ENCODE data around the gene WNK1. TPM values are rescaled to one million over a fixed set of nuclear protein-coding genes. Genes with fewer than 3 reads are reported as not detected.

Gene WNK1
- total and polyA plus RNA-seq, 2 of the 8 experiments (the other 6 are each of a cell fraction or from before 2014, with no cell fraction given): 88.2 to 157 TPM

- Histone ChIP-seq H3K23ac (ENCODE audit: insufficient read length) (no peak overlapping the region), H3K56ac (replicated peaks; ENCODE audit: insufficient read length, low read depth, low read length) (no peak overlapping the region), H3K4me3 (ENCODE audit: extremely low read depth in 1 of 4, insufficient read depth in 2 of 4, low read depth in 3 of 4, low read length in 4 of 4) (no peak overlapping the region), H4K8ac (ENCODE audit: extremely low read depth, insufficient read depth, low read length) (no peak overlapping the region), H4K5ac (ENCODE audit: insufficient read length, low read depth, low read length) (no peak overlapping the region), H3K36me3 (ENCODE audit: control insufficient read depth in 2 of 4, insufficient read depth in 4 of 4, low read length in 3 of 4) (peaks cover 0 to 11% (median 0%) of the 10 kb centered on the region in 4 experiments; a peak in 1 of 8 replicates), H3K27ac (ENCODE audit: low read depth, low read length) (no peak overlapping the region), H3K4me1 (replicated peaks in 1 of 4; ENCODE audit: control insufficient read depth in 3 of 4, insufficient read depth in 4 of 4, low read length in 3 of 4) (no peaks in the 10 kb centered on the region), H2AFZ (ENCODE audit: low read length) (no peak overlapping the region), H3K18ac (ENCODE audit: extremely low read depth, low read length) (no peak overlapping the region), H3K9ac (replicated peaks in 1 of 4; ENCODE audit: extremely low read depth in 1 of 4, low read depth in 3 of 4, low read length in 3 of 4) (no peak overlapping the region), H2BK120ac (replicated peaks; ENCODE audit: low read depth, low read length) (no peak overlapping the region), H2AK5ac (ENCODE audit: low read depth, low read length) (no peak overlapping the region), H3K23me2 (ENCODE audit: low read depth, low read length) (no peaks in the 10 kb centered on the region), H4K91ac (replicated peaks; ENCODE audit: insufficient read length, low read length) (no peak overlapping the region), H3K14ac (ENCODE audit: insufficient read length) (no peak overlapping the region), H3K79me2 (ENCODE audit: control insufficient read depth in 1 of 2, insufficient read depth in 2 of 2, low read length in 2 of 2) (0 out of 4 replicates have a peak, but pooled peaks cover 0 to 2% of the 10 kb centered on the region in 2 experiments), H3K9me3 (ENCODE audit: insufficient read depth in 2 of 2, low read depth in 1 of 2, low read length in 1 of 2) (no peaks in the 10 kb centered on the region), H3K27me3 (replicated peaks in 1 of 4; ENCODE audit: control insufficient read depth in 3 of 4, extremely low read depth in 1 of 4, insufficient read depth in 3 of 4, low read length in 3 of 4) (peaks cover 0 to 1% (median 0%) of the 10 kb centered on the region in 4 experiments; a peak in 1 of 7 replicates), H2BK15ac (ENCODE audit: low read length) (no peak overlapping the region), H2BK20ac (ENCODE audit: low read length) (no peak overlapping the region), H4K20me1 (replicated peaks in 1 of 2; ENCODE audit: control insufficient read depth in 1 of 2, insufficient read depth in 2 of 2, low read length in 2 of 2) (no peaks in the 10 kb centered on the region), H3K79me1 (ENCODE audit: low read depth, low read length) (no peaks in the 10 kb centered on the region), H3K4ac (replicated peaks; ENCODE audit: insufficient read length, low read depth, low read length) (no peak overlapping the region), H2BK12ac (ENCODE audit: low read depth, low read length) (no peak overlapping the region), H3K4me2 (ENCODE audit: insufficient read depth in 1 of 2, low read depth in 2 of 2, low read length in 2 of 2) (no peak overlapping the region), H2BK5ac (ENCODE audit: low read depth, low read length) (no peak overlapping the region)
- 84% methylated on average over 6 of the region's 6 CpGs; no CpG with 5 or more reads in 1 of the 2 experiments for WGBS, 2 experiments (ENCODE audit: extremely low coverage in 1 of 2, insufficient coverage in 1 of 2, insufficient read length in 1 of 2, insufficient replicate concordance in 2 of 2, low coverage in 1 of 2, low lambda C conversion rate in 2 of 2, missing lambda C conversion rate in 1 of 2)
- DNase-seq (ENCODE audit: low read depth in 1 of 2, low spot score in 2 of 2) (no peak), FAIRE-seq (no peak)
- ChIA-PET CTCF (ENCODE audit: partially characterized antibody) (no interaction called here), POLR2A (ENCODE audit: partially characterized antibody) (no interaction called here)
- TF ChIP-seq BRCA1 (IDR thresholded peaks at IDR 0.05; ENCODE audit: low read depth, low read length) (no peak), RAD21 (IDR thresholded peaks at IDR 0.05 in 1 of 2, conservative IDR thresholded peaks at IDR 0.05 in 1 of 2; ENCODE audit: low read depth in 2 of 2, low read length in 2 of 2) (no peak), NANOG (IDR thresholded peaks at IDR 0.05; ENCODE audit: insufficient read depth, low read depth, low read length, poor library complexity, severe bottlenecking) (no peak), CHD2 (IDR thresholded peaks at IDR 0.05; ENCODE audit: low read length) (no peak), SP1 (IDR thresholded peaks at IDR 0.05; ENCODE audit: low read depth, low read length) (no peak), CBX8 (IDR thresholded peaks at IDR 0.05; ENCODE audit: borderline replicate concordance, low read depth, low read length) (no peak), KDM5A (IDR thresholded peaks at IDR 0.05; ENCODE audit: low read length) (no peak), CTBP2 (IDR thresholded peaks at IDR 0.05; ENCODE audit: borderline replicate concordance, insufficient read depth, insufficient read length, low read length) (no peak), RXRA (IDR thresholded peaks at IDR 0.05; ENCODE audit: insufficient read depth, low read depth, low read length) (no peak), SUZ12 (IDR thresholded peaks at IDR 0.05; ENCODE audit: low read length) (no peak), SIRT6 (IDR thresholded peaks at IDR 0.05; ENCODE audit: low read length) (no peak), BACH1 (IDR thresholded peaks at IDR 0.05; ENCODE audit: low read length) (no peak), ATF3 (IDR thresholded peaks at IDR 0.05; ENCODE audit: insufficient read depth, low read depth, low read length) (no peak), RFX5 (IDR thresholded peaks at IDR 0.05; ENCODE audit: borderline replicate concordance, low read depth, low read length) (no peak)
These were observed 84.6 kb downstream of the WNK1 start for GRCh38 chr12:836952-837351.

Data from H1 (cell line).